ENCODE results near the gene RHOU.

Gene RHOU

DNA sequence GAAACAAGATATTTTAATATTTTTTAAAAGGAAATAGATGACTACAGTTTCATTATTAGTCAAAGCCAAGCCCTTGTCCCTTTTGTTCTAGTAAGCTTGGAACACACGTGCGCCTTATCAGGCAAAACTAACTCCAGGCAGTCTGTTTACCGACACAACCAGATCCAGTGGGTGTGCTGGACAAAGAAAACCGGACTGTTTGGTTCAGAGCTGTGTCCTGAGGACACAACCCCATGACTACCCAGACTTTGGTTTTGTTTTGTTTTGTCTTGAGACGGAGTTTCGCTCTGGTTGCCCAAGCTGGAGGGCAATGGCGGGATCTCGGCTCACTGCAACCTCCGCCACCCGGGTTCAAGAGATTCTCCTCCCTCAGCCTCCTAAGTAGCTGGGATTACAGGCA lies 13.9 kb upstream of the RHOU start:
- ChIA-PET CTCF (no interaction called here), POLR2A (ENCODE audit: low non-redundant PET) (no interaction called here)
- DNase-seq (ENCODE audit: low spot score), result no peak
- H3K27ac ChIP-seq, result no peak overlapping the region
- TF ChIP-seq, protein P1, sequence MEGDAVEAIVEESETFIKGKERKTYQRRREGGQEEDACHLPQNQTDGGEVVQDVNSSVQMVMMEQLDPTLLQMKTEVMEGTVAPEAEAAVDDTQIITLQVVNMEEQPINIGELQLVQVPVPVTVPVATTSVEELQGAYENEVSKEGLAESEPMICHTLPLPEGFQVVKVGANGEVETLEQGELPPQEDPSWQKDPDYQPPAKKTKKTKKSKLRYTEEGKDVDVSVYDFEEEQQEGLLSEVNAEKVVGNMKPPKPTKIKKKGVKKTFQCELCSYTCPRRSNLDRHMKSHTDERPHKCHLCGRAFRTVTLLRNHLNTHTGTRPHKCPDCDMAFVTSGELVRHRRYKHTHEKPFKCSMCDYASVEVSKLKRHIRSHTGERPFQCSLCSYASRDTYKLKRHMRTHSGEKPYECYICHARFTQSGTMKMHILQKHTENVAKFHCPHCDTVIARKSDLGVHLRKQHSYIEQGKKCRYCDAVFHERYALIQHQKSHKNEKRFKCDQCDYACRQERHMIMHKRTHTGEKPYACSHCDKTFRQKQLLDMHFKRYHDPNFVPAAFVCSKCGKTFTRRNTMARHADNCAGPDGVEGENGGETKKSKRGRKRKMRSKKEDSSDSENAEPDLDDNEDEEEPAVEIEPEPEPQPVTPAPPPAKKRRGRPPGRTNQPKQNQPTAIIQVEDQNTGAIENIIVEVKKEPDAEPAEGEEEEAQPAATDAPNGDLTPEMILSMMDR (conservative IDR thresholded peaks at IDR 0.05; ENCODE audit: low read depth), result no peak

DNA sequence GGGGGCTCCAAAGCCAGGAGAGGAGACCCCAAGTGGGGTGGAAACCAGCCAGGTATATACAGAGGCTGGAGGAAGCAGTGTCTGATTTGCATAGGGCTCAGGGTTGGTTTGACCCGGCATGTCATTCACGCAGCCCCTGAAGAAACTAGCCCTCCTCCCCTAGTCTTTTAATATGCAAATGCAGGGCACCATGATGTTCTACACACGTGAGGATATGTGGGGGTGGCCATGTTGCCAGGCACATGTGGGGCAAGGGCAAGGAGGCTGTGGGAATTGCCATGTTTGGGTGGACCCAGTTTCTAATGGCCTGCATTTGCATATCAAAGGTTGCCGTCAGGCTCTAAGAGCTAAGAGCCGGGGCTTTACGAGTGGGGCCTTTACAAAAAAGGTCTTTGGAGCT lies 12.0 kb upstream of the RHOU start:
- CTCF ChIA-PET, result no interaction called here
- POLR2A ChIA-PET (ENCODE audit: low non-redundant PET), result no interaction called here

DNA sequence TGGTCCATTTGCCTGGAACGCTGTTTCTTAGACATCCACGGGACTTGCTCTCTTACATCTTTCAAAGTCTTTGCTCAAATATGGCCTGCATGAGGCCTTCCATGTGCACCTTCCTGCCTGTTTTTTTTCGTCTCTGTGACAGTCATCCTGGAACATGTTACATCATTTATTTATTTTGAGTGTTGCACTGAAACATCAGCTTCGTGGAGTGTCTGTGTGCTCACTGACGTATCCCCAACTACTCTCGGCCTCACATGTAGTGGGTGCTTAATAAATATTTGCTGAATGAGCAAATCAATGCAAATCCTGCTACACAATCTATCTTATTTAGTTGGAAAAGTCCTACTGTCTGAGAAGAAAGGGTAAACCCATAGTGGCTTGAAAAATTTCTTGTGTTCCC lies 11.4 kb upstream of the RHOU start:
- POLR2A ChIA-PET (ENCODE audit: low non-redundant PET), result no interaction called here
- CTCF ChIA-PET, result no interaction called here
- H3K27ac ChIP-seq, result no peak overlapping the region
- DNase-seq (ENCODE audit: low spot score), result no peak
- TF ChIP-seq, protein P1 (conservative IDR thresholded peaks at IDR 0.05; ENCODE audit: low read depth), result no peak

More for the DNA sequence above, 12.0 kb upstream of the RHOU start:
- no peak overlapping the region for H3K27ac ChIP-seq
- no peak for DNase-seq (ENCODE audit: low spot score)
- TF ChIP-seq, protein P1 (conservative IDR thresholded peaks at IDR 0.05; ENCODE audit: low read depth), result no peak

DNA sequence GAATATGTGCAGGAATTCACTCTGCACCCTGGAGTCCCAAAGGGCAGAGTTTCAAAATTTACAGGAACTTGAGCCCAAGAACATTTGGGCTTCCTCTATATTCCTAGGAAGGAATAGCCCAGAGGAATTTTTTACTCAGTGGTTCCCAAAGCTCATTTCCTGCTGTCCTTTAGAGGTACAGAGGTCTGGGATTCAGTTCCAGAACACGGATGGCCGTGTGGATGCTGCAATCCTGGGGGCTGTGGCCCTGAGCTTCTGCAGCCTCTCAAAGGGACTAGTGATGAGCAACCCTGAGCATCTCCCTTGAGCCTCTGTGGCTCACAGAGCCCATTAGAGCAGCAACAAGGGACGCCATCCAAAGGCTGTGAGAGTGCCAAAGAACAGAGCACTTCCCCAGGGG lies 10.1 kb upstream of the RHOU start:
- POLR2A ChIA-PET (ENCODE audit: low non-redundant PET), result no interaction called here
- TF ChIP-seq, protein P1 (conservative IDR thresholded peaks at IDR 0.05; ENCODE audit: low read depth), result no peak
- H3K27ac ChIP-seq, result no peak overlapping the region
- CTCF ChIA-PET, result no interaction called here
- no peak for DNase-seq (ENCODE audit: low spot score)

DNA sequence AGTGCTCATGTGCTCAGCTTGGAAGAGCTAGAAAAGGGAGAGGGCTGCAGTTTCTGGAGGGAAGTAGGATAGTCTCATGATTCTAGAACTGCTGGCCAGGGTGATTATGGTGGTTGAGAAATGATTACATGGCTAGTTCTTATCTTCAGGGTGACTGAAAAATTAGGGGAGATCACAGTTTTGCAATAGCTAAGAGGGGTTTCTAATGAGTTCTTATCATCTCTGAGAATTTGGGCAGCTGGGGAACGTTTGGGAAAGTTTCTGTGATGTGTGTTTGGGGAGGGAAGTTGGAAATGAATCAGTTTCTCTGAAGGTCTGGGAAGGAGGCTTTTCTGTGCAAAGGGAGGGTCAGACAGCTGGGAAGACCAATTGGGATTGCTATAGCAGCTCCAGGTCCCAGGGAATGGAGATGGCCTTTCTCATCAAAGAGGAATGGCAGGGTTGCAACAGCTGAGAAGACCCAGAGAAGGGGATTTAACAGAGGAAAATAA lies 7.6 kb upstream of the RHOU start:
- CTCF ChIA-PET, result interaction anchor here (0.7 kb wide), 1 partner anchor 10 kb away, joined by 3 read pairs; no protein-coding TSS in a partner anchor
- POLR2A ChIA-PET (ENCODE audit: low non-redundant PET), result no interaction called here
- no peak for DNase-seq (ENCODE audit: low spot score)
- TF ChIP-seq, protein P1 (conservative IDR thresholded peaks at IDR 0.05; ENCODE audit: low read depth), result no peak
- no peak overlapping the region for H3K27ac ChIP-seq

DNA sequence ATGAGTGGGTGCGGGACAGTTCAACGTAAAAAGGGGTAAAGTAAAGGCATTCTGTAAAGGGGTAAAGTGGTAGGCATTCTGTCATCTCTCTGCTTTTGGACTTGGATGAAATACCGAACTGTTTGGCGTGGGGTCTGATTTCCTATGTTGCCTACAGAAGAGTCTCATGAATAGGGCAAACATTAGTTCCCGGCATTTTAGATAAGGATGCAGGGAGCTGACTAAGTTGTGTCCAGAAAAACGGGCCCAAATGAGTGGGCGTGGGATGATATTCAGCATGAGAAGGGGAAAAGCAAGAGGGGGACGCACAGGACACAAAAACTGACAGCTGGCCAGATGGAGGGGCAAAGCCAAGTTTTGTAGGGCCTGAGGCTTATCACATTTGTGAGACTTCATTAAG lies 2.9 kb upstream of the RHOU start:
- ChIA-PET POLR2A (ENCODE audit: low non-redundant PET) (no interaction called here), CTCF (no interaction called here)
- no peak overlapping the region for H3K27ac ChIP-seq
- DNase-seq (ENCODE audit: low spot score), result no peak
- TF ChIP-seq, protein P1 (conservative IDR thresholded peaks at IDR 0.05; ENCODE audit: low read depth), result no peak

DNA sequence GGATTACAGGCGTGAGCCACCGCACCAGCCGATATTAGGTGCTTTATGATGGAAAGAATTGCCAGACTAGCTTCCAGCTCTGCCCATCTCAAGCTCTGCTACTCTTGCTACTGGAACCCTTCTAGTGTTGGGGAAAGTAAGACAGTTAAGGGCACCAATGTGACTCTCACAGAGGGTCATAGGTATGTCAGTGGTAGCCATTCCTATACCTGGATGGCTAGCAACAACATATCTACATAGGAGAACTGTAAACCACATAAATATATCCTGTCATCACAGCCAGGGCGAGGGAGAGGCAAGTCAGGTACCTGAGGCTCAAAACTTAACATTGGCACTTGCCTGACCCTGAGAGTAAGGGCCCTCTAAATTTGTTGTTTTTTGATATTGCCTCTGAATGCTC lies 1.7 kb upstream of the RHOU start:
- H3K27ac ChIP-seq, result no peak overlapping the region
- no peak for DNase-seq (ENCODE audit: low spot score)
- POLR2A ChIA-PET (ENCODE audit: low non-redundant PET), result no interaction called here
- TF ChIP-seq, protein P1 (conservative IDR thresholded peaks at IDR 0.05; ENCODE audit: low read depth), result no peak
- CTCF ChIA-PET, result no interaction called here
